ENCODE measurements around the gene ADAMTSL3.
A peak's percentile ranks its signal among the peaks of the same experiment; 100 is the strongest.

ADAMTSL3 gene

DNA sequence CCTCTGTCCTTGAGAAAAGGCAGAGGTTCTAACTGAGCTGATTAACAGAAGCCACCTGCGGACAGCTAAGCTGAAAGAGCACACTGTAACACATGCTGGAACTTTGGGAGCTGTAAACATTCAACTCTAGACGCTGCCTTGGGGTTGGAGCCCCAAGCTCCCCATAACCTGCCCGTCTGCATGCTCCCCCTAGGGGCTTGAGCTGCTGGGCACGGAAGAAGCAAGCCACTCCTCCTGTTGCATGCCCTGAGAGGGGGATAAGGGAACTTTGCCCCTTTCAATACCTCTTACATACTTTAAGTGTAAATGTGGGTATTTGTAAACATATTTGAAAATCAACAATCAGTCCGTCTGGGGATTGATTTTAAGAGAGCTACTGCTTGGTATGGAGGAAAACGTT lies 188.4 kb downstream of the ADAMTSL3 start:
- no peak for DNase-seq

- no peak for DNase-seq
These were observed 189.5 kb downstream of the ADAMTSL3 start for GRCh38 chr15:83843471-83843871.

GRCh38 chr15:83844742-83845141 lies 190.8 kb downstream of the ADAMTSL3 start:
- no peak for DNase-seq

DNA sequence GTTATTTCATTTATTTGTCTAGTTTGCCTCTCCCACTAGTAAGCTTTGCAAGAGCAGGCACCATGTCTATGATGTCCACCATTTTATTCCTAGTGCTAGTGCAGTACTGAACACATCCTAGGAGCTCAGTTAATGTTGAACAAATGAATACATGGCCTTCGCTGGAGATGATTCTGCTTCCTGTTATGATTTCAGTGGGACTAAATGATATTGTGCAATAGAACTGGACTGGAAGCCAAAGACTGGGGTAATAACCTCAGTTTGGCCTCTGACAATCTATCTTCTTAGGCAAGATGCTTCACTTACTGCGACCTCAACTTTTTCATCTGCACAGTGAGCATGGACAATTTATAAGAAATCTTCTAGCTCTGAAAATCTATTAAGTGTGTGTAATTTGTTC lies 191.3 kb downstream of the ADAMTSL3 start:
- no peak for DNase-seq

DNA sequence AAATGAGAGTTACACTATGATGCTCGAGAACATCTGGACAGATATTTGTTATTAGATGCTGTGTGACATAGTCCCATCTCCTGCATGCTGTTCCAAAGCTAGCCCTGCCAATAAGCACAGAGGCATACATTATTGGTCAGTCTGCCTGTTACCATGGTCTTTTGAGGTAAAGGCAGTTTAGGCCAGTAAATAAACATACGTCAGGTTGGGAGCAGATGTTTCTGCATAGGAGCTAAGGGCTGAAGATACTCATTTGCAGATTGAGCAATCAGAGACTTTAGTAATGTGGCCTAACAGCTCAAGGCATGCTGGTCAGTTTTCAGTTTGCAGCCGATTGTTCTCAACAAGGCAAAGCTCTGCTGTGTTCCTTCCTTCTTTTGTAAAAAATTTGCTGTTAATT lies 192.9 kb downstream of the ADAMTSL3 start:
- DNase-seq: no peak

DNA sequence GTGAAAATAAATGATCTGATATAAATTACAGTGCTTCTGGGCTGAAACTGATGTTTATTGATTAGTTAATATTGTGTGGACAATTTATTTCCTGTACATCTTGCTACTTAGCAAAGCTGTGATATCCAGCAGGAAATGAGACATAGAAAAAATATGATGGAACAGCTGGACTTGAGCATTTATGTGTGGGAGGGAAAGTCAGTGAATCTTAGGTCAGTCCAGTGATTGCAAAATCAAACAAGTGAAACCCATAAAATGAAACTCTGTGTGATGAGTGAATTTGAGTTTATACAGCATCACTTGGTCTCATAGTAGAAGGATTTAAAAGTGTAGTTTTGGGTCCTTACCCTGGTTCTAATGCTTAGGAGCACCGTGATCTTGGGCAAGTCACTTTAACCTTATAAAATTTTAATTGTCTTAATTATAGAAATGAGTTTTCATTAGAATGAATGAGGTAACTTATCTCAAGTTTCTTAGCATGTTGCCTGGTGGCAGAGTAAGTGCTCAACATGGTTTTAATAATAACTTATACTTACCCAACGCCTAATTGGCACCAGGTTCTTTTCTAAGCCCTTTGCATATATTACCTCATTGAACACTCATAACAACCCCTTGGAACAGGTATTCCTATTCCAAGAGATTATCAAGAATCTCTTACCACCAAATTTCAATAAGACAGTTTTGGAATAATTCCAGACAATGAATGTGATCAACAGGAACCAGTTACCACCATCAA lies 194.6 kb downstream of the ADAMTSL3 start:
- DNase-seq: no peak

- no peak for DNase-seq
These were observed 196.1 kb downstream of the ADAMTSL3 start for GRCh38 chr15:83850015-83850414.

DNA sequence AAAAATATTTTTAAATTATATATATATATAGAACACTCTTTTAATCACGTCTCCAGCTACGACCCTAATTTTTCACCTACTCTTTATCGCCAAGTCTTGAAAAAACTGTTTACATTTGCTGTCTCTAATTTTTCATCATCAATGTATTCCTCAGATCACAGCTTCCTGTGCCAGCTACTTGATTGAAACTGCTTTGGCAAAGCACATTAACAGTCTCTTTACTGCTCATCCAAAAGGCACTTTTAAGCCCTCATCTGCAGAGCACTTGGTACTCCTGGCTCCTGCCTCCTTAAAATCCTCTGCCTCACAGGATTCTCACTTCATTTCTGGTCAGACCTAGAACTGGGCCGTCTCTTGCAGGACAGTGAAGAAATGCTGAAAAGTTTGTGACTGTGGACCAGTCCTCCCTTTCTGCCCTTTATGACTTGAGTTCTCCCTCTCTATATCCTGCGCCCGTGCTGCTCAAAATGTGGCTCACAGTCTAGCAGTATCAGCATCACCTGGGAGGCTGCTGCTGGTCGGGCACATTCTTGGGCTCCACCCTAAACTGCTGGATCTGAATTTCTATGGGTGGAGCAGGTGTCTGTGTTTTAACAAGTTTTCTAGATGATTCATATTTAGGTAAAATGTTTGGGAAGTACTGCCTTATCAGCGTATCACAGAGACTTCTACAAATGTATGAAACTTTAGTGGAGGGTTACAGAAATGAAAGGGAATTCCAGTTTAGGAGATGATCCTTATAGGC lies 196.8 kb downstream of the ADAMTSL3 start:
- DNase-seq: no peak

- DNase-seq: no peak
These were observed 199.3 kb downstream of the ADAMTSL3 start for GRCh38 chr15:83853232-83853631.

- DNase-seq: no peak
These were observed 200.4 kb downstream of the ADAMTSL3 start for GRCh38 chr15:83854321-83854720.

- DNase-seq: no peak
These were observed 201.2 kb downstream of the ADAMTSL3 start for GRCh38 chr15:83854950-83855707.

DNA sequence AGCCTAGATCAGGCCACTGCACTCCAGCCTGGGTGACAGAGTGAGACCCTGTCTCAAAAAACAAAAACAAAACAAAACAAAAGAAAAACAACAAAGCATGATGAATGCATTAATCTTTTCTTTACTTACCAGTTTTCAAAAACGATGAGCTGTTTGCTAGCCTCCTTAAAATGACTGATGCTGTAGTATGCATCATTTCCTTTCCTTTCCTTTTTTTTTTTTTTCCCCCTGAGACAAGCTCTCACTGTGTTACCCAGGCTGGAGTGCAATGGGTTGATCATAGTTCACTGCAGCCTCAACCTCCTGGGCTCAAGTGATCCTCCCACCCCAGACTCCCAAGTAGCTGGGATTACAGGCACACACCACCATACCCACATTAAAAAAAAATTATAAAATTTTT lies 202.0 kb downstream of the ADAMTSL3 start:
- no peak for DNase-seq

GRCh38 chr15:83858820-83859505 lies 205.0 kb downstream of the ADAMTSL3 start:
- DNase-seq: no peak

GRCh38 chr15:83866692-83867091 lies 212.8 kb downstream of the ADAMTSL3 start:
- DNase-seq: no peak

DNA sequence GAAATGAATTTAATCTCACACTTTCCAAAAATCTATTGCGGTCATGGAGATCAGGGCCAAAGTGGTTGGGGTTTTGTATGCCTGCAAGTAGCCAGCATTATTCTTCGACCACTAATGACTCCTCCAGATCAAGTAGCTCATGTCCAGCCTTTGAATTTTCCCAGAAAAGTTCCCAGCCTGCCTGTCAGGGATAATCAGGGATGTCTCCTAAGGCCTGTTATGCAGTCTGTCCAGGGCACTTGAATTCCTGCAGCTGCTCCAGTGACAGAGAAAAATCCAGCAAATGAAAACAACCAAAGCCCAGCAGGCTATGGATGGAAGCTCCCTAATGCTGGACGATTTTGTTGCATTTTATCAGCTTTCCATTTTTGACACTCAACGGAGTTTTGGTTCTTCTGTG lies 215.4 kb downstream of the ADAMTSL3 start:
- no peak for DNase-seq

DNA sequence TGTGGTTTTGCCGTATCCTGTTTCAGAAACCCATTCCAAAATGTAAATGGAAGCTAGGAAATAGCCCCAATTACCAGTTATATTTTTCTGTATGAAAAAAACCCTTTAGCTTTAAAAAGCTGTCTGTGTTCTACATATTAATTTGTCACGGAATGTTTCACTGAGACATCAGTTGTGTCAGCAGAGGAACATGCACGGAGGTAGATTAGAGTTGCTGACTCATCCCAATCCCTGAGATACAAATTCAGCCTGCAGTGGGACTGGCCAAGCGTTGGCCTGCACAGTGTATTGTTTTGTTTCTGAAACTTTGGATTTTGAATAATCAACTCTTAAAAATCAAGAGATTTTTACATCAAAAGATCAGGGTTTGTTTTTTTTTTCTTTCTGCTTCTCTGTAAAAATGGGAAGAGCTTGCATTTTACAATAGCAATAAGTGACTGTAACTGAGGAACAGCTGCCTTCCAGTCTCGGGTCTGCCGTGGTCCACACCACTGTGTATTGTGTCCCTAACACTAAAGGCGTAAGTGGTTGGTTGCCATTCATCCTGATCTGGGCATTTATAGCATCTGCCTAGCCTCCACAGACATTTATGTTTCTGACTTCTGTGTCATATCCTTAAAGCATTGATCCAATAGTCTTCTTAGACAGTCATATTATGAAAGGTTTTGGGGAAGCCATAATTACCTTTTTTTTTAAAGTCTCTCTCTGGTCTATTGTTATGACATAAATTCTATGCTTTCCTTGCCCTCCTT lies 218.1 kb downstream of the ADAMTSL3 start:
- peak in 1 of 5 experiments; percentile 9 for DNase-seq

DNA sequence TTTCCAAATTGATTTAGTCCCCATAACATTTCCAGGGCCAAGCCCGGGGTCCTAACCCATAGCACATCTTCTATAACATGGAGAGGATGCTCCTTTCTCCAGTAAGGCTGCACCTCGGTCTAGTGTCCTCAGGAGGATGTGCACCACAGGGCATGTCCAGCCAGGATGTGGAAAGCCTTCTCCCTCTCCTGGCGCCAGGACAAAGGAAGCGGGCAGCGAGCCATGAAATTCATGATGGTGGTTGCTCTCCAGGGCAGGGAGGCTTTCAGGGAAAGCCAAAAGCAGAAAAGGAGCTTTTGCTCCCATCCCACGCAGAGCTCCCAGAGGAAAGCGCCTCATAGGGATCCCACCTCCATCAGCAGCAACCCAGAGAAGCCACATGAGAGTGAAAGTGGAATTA lies 220.0 kb downstream of the ADAMTSL3 start:
- DNase-seq: no peak

DNA sequence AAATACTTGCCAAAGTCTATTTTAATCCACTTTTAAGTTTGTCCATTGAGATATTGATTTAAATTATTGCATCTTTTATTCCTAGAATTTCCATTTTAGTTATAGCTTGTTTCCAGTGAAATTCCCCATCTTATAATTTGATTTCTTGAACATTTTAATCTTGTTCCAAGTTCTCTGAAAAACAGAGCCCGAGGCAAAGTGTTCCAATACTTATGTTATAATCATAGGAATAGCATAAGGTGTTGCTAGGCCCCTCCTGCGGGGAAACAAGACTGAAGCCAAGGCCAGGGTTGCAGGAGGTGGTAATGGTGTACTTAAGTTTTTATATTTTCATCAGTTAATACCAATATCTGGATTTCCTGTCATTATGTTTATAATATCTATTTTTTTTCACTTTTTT lies 226.6 kb downstream of the ADAMTSL3 start:
- DNase-seq: no peak

DNA sequence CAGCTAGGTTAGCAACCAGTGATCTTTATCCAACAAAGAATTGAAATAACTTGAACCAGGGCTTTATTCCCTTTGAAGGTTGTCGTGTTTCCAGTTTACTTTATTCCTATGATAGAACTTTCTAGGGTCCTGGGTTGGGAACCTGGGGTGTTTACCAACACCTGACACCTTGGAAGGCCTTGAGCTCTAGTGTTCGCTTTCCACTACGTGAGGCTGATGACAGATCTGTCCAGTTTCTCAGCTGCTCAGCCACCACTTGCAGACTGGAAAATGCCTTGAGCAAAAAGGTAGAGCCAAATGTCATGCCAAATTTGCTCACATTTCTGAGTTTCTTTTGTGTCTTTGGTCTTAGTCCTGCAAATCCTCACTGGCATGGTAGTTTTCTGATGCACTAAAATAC lies 227.2 kb downstream of the ADAMTSL3 start:
- DNase-seq: no peak

DNA sequence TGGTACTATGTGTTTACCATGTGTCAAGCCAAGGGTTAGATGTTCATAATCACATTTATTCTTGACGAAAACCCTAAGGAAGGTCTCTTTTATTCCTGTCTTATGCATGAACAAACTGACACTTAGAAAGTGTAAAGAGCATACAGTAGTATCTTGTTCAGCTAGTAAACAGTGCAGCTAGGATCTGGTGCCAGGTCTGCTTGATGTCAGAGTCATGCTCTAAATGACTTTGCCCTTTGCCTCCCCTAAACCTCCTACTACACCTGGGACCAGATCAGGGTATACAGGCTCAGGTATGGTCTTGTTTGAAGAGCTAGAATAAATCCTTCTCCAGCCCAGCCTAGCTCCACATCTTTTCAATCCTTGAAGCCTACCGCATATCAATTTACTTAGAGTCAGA lies 232.4 kb downstream of the ADAMTSL3 start:
- DNase-seq: no peak

DNA sequence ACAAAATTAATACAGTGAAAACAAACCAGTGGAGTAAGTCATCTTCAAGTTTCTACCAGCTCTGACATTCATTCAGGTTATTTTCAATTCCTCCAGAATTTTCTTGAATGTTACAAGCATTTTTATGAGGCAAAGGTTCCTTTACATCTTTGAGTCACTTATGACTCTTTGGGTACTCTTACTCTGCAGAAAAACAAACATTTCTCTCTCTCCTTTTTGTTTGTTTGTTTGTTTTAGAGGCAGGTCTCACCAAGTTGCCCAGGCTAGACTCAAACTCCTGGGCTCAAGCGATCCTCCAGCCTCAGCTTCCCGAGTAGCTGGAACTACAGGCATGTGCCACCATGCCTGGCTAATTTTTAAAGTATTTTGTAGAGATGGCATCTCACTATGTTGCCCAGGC lies 233.5 kb downstream of the ADAMTSL3 start:
- no peak for DNase-seq

DNA sequence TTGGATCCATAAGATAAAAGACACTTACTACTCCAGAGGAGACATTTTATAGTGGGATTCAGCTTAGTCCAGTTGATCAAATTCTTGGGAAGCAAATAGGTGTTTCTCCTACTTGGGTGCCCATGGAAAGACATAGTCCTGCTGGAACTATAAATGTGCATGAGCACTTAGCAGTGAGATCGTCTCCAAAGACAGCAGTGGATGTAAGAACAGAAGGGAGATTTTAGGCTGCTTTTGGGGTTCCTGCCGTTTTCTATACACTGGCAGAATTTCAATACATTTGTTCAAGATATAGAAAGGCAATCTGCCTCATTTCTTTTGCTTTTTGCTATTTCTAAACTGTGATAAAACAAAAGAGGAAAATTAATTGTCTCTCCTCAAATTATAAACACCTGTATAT lies 234.0 kb downstream of the ADAMTSL3 start:
- DNase-seq: no peak

All from T-helper 2 cell (primary cell).